G401 (cell line): ENCODE measurements around the gene BTN2A1. TPM values are rescaled to one million over a fixed set of nuclear protein-coding genes. Genes with fewer than 3 reads are reported as not detected.
"Not testable (repeated sequence)": the region's sequence is repeated elsewhere in the genome, so short reads cannot be mapped to it uniquely, and the experiment has no call there.

Experiments
- DNase-seq: peaks from one replicate; pipeline ENCODE4 v3.0.0-alpha.2; 2015; ENCODE audit warnings: low spot score
- in situ Hi-C: cut with HindIII; loops from 2 replicates; pipeline ENCODE4 v1.10.0; 2016; ENCODE audit warnings: low sequenced_read_pairs, mixed read lengths
- total RNA-seq: library from RNA; depleted of rRNA; stranded (reverse); fragments of >200 nt; shearing (Covaris generic); gene quantifications from 2 replicates; pipeline ENCODE4 v1.2.3, GENCODE V29; 2014

Gene BTN2A1
- total RNA-seq, 1 experiment from 2014 or later, result 5.8 TPM

GRCh38 chr6:26431258-26432172 lies 26.2 kb upstream of the BTN2A1 start:
- in situ Hi-C loops, result no loop called here
- DNase-seq, result no peak

GRCh38 chr6:26432627-26433201 lies 25.0 kb upstream of the BTN2A1 start:
- in situ Hi-C loops, result no loop called here
- no peak for DNase-seq

GRCh38 chr6:26433680-26434079 lies 24.1 kb upstream of the BTN2A1 start:
- in situ Hi-C loops, DNase-seq: not testable (repeated sequence)

GRCh38 chr6:26436018-26436417 lies 21.7 kb upstream of the BTN2A1 start:
- in situ Hi-C loops, result no loop called here
- DNase-seq, result no peak

GRCh38 chr6:26437550-26437949 lies 20.2 kb upstream of the BTN2A1 start:
- in situ Hi-C loops, result no loop called here
- DNase-seq, result no peak

- DNase-seq, result no peak
- in situ Hi-C loops, result no loop called here
These were observed 19.8 kb upstream of the BTN2A1 start for GRCh38 chr6:26438000-26438399.

GRCh38 chr6:26439151-26440125 lies 18.3 kb upstream of the BTN2A1 start:
- in situ Hi-C loops, result no loop called here
- DNase-seq, result peak; percentile 29

GRCh38 chr6:26440977-26441358 lies 16.8 kb upstream of the BTN2A1 start:
- no peak for DNase-seq
- in situ Hi-C loops, result no loop called here

- in situ Hi-C loops, result no loop called here
- peak; percentile 47 for DNase-seq
These were observed 15.8 kb upstream of the BTN2A1 start for GRCh38 chr6:26441977-26442376.

- in situ Hi-C loops, result no loop called here
- no peak for DNase-seq
These were observed 11.7 kb upstream of the BTN2A1 start for GRCh38 chr6:26445934-26446667.

- in situ Hi-C loops, result no loop called here
These were observed 10.5 kb upstream of the BTN2A1 start for GRCh38 chr6:26447257-26447656.

GRCh38 chr6:26450240-26450639 lies 7.5 kb upstream of the BTN2A1 start:
- no peak for DNase-seq

More at GRCh38 chr6:26447257-26447656, 10.5 kb upstream of the BTN2A1 start:
- no peak for DNase-seq

GRCh38 chr6:26452631-26453235 lies 5.0 kb upstream of the BTN2A1 start:
- DNase-seq, result no peak
- in situ Hi-C loops, result no loop called here

More at GRCh38 chr6:26450240-26450639, 7.5 kb upstream of the BTN2A1 start:
- in situ Hi-C loops, result no loop called here

- DNase-seq, result no peak
- in situ Hi-C loops, result no loop called here
These were observed 3.1 kb upstream of the BTN2A1 start for GRCh38 chr6:26454631-26455030.

- DNase-seq, result no peak
- in situ Hi-C loops, result no loop called here
These were observed 2.3 kb upstream of the BTN2A1 start for GRCh38 chr6:26455357-26455970.

- DNase-seq, result no peak
- in situ Hi-C loops, result no loop called here
These were observed 420 bp upstream of the BTN2A1 start for GRCh38 chr6:26457264-26457805.

GRCh38 chr6:26459023-26459810 lies 1.5 kb downstream of the BTN2A1 start:
- peak; percentile 85 for DNase-seq
- in situ Hi-C loops, result no loop called here
